Activated T-cell treated with anti-CD3 and anti-CD28 coated beads for 24 hours (primary cell): ENCODE data around the gene PLA2G2D.

Experiments used
- DNase-seq: peaks from one replicate; pipeline ENCODE4 v3.0.0-alpha.2; 2020; ENCODE audit warnings: low read depth

Gene PLA2G2D

GRCh38 chr1:20119347-20119746 lies at the start of gene PLA2G2D:
Gene PLA2G2D (minus strand): TSS chr1:20119536. CDS start chr1:20119498, 38 bp downstream.
- DNase-seq = no peak

GRCh38 chr1:20168564-20169491 lies 49.5 kb upstream of the PLA2G2D start:
- no peak for DNase-seq

GRCh38 chr1:20167126-20167525 lies 47.8 kb upstream of the PLA2G2D start:
- no peak for DNase-seq

- DNase-seq = no peak
Measured at GRCh38 chr1:20166051-20166450, 46.7 kb upstream of the PLA2G2D start.

GRCh38 chr1:20165522-20165951 lies 46.2 kb upstream of the PLA2G2D start:
- DNase-seq = no peak

- DNase-seq = no peak
Measured at GRCh38 chr1:20164694-20165202, 45.4 kb upstream of the PLA2G2D start.

- no peak for DNase-seq
Measured at GRCh38 chr1:20160034-20160433, 40.7 kb upstream of the PLA2G2D start.

GRCh38 chr1:20158358-20159070 lies 39.2 kb upstream of the PLA2G2D start:
- peak; percentile 20 for DNase-seq

GRCh38 chr1:20154301-20154831 lies 35.0 kb upstream of the PLA2G2D start:
- no peak for DNase-seq

- no peak for DNase-seq
Measured at GRCh38 chr1:20153000-20153418, 33.7 kb upstream of the PLA2G2D start.

GRCh38 chr1:20152599-20152930 lies 33.2 kb upstream of the PLA2G2D start:
- DNase-seq = no peak

GRCh38 chr1:20151906-20152598 lies 32.7 kb upstream of the PLA2G2D start:
- DNase-seq = peak; percentile 69

GRCh38 chr1:20150969-20151368 lies 31.6 kb upstream of the PLA2G2D start:
- DNase-seq = no peak

GRCh38 chr1:20150326-20150705 lies 31.0 kb upstream of the PLA2G2D start:
- DNase-seq = no peak

- DNase-seq = no peak
Measured at GRCh38 chr1:20149601-20150325, 30.4 kb upstream of the PLA2G2D start.

- DNase-seq = no peak
Measured at GRCh38 chr1:20148571-20149500, 29.5 kb upstream of the PLA2G2D start.

GRCh38 chr1:20147846-20148570 lies 28.7 kb upstream of the PLA2G2D start:
- DNase-seq = no peak

- DNase-seq = no peak
Measured at GRCh38 chr1:20143734-20144565, 24.6 kb upstream of the PLA2G2D start.

- DNase-seq = no peak
Measured at GRCh38 chr1:20143318-20143717, 24.0 kb upstream of the PLA2G2D start.
